ENCODE measurements around the gene SLC7A5. TPM values are rescaled to one million over a fixed set of nuclear protein-coding genes. Genes with fewer than 3 reads are reported as not detected.

SLC7A5 gene
- total and polyA plus RNA-seq, 2 of the 4 experiments (the other 2 are of a cell fraction): 11.3 to 101 TPM

DNA sequence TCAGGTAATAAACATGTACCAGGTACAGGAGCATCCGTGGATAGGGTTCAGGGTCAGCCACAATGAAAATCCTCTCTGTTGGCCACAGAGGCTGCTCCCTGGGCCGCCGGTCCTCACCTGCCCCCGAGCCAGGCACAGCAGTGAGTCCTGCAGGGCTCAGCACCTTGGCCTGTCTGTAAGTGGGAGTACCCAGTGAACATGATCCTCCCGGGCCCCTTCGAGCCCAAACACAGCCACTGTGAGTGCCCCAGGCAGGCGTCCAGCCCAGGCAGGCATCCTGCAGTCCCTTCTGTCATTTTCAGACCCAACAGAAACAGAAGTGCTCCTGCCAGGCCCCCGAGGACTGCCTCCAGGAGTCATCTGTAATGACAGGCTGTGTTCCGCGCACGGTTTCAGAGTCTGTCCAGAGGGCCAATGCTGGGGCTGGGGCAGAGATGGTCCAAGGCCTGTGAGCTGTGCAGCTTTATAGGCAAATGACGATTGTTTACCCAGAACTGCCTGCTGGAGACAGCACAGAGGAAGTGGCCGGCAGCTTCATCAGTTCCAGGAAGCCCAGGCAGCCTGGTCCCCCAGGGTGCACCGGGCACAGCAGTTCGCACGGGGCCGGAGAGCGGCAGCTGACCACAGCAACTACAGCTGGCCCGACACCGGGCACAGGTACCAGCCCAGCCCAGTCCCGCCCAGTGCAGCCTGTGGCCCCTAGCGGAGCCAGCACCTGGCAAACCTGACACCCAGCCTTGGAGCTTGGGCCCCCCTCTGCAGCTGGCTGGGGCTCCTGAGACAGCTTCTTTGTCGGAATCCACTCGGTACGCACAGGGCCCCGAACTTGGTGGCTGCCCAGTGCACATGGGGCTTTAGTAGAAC, 13.2 kb downstream of the SLC7A5 start:
- no peak overlapping the region for H3K4me2 ChIP-seq (ENCODE audit: low read depth, low read length)
- no peak overlapping the region for H3K4me3 ChIP-seq (ENCODE audit: insufficient read depth, low read depth, low read length)
- no peak overlapping the region for H2BK20ac ChIP-seq (ENCODE audit: low read depth, low read length)
- WGBS, 2 experiments (ENCODE audit: extremely low coverage in 2 of 2, insufficient read length in 1 of 2): 66% methylated on average over 8 of the region's 26 CpGs; no CpG with 5 or more reads in 1 of the 2 experiments
- no TSS peak for BruUV-seq (replicated peaks)
- intact Hi-C loops (cut with micrococcal nuclease) (no loop called here), in situ Hi-C loops (cut with MboI; ENCODE audit: low sequenced_read_pairs) (no loop called here), dilution Hi-C loops (cut with HindIII; ENCODE audit: low sequenced_read_pairs, unreplicated experiment) (no loop called here)
- no peaks in the 10 kb centered on the region for H3K27me3 ChIP-seq (ENCODE audit: control insufficient read depth, insufficient read depth, low read length)
- H3K56ac ChIP-seq (ENCODE audit: extremely low read depth, insufficient read depth, low read length): no peak overlapping the region
- H2BK5ac ChIP-seq (ENCODE audit: low read depth, low read length, poor library complexity, severe bottlenecking): peak overlapping the region; percentile 17
- H2AK9ac ChIP-seq (replicated peaks; ENCODE audit: low read depth, low read length, poor library complexity): no peak overlapping the region
- no peak overlapping the region for H3K9ac ChIP-seq (ENCODE audit: low read depth, low read length)
- 0 out of 2 replicates have a peak overlapping the region, but pooled peaks have one; percentile 8 for H3K27ac ChIP-seq (ENCODE audit: insufficient read depth, low read length)
- peak overlapping the region in 1 of 2 experiments; percentile 28; a peak in 1 of 4 replicates for H4K8ac ChIP-seq (ENCODE audit: low read depth in 2 of 2, low read length in 2 of 2)
- H3K23ac ChIP-seq (ENCODE audit: low read depth, low read length): no peak overlapping the region
- no peak overlapping the region for H3K18ac ChIP-seq (ENCODE audit: low read depth, low read length)
- peak; percentile 56 for DNase-seq
- H2AFZ ChIP-seq (replicated peaks; ENCODE audit: low read length, poor library complexity): no peak overlapping the region
- no peak overlapping the region for H4K91ac ChIP-seq (ENCODE audit: insufficient read depth, low read depth, low read length)
- peaks cover 23 to 79% of the 10 kb centered on the region in 2 experiments; a peak in 3 of 4 replicates for H3K79me1 ChIP-seq (ENCODE audit: low read depth in 1 of 2, low read length in 2 of 2)
- no peak overlapping the region for H2BK120ac ChIP-seq (ENCODE audit: low read depth, low read length)
- H4K20me1 ChIP-seq (ENCODE audit: insufficient read depth, low read length): peaks cover 68% of the 10 kb centered on the region
- H3K9me1 ChIP-seq (ENCODE audit: insufficient read depth, low read length): peaks cover 13% of the 10 kb centered on the region
- CTCF ChIA-PET: interaction anchor here (1.1 kb wide), 1 partner anchor 77 kb away, joined by 3 read pairs; no protein-coding TSS in a partner anchor
- H3K4me1 ChIP-seq (ENCODE audit: control insufficient read depth, insufficient read depth, low read length): peaks cover 26% of the 10 kb centered on the region
- H3K9me3 ChIP-seq (ENCODE audit: control insufficient read depth, insufficient read depth, low read length): no peaks in the 10 kb centered on the region
- ATAC-seq (ENCODE audit: low read depth): peak; percentile 6; the same call in 1 of the 2 replicates
- POLR2A ChIA-PET (ENCODE audit: unreplicated experiment): no interaction called here
- no peak overlapping the region for H3K4ac ChIP-seq (ENCODE audit: low read depth, low read length)
- no peak overlapping the region; the same call in 1 of the 2 replicates for H2AK5ac ChIP-seq (ENCODE audit: low read depth, low read length)
- H4K5ac ChIP-seq (ENCODE audit: low read depth, low read length): no peak overlapping the region
- peaks cover 9% of the 10 kb centered on the region; the same call in 1 of the 2 replicates for H3K36me3 ChIP-seq (ENCODE audit: control insufficient read depth, insufficient read depth, low read length)
- H3K14ac ChIP-seq (replicated peaks; ENCODE audit: low read depth, low read length): no peak overlapping the region
- no peak overlapping the region for H2BK15ac ChIP-seq (ENCODE audit: low read depth, low read length)
- TF ChIP-seq, protein P1, sequence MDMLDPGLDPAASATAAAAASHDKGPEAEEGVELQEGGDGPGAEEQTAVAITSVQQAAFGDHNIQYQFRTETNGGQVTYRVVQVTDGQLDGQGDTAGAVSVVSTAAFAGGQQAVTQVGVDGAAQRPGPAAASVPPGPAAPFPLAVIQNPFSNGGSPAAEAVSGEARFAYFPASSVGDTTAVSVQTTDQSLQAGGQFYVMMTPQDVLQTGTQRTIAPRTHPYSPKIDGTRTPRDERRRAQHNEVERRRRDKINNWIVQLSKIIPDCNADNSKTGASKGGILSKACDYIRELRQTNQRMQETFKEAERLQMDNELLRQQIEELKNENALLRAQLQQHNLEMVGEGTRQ (IDR thresholded peaks at IDR 0.05; ENCODE audit: low read depth, low read length): no peak
- TF ChIP-seq, protein P2, sequence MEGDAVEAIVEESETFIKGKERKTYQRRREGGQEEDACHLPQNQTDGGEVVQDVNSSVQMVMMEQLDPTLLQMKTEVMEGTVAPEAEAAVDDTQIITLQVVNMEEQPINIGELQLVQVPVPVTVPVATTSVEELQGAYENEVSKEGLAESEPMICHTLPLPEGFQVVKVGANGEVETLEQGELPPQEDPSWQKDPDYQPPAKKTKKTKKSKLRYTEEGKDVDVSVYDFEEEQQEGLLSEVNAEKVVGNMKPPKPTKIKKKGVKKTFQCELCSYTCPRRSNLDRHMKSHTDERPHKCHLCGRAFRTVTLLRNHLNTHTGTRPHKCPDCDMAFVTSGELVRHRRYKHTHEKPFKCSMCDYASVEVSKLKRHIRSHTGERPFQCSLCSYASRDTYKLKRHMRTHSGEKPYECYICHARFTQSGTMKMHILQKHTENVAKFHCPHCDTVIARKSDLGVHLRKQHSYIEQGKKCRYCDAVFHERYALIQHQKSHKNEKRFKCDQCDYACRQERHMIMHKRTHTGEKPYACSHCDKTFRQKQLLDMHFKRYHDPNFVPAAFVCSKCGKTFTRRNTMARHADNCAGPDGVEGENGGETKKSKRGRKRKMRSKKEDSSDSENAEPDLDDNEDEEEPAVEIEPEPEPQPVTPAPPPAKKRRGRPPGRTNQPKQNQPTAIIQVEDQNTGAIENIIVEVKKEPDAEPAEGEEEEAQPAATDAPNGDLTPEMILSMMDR (conservative IDR thresholded peaks at IDR 0.05; ENCODE audit: low read depth, low read length): no peak
- TF ChIP-seq RFX5 (IDR thresholded peaks at IDR 0.05; ENCODE audit: low read depth, low read length) (no peak), MXI1 (IDR thresholded peaks at IDR 0.05; ENCODE audit: borderline replicate concordance, low read depth, low read length) (no peak), SMC3 (IDR thresholded peaks at IDR 0.05; ENCODE audit: low read depth, low read length) (no peak), POLR2A (IDR thresholded peaks at IDR 0.05; ENCODE audit: low read depth, low read length) (no peak), BHLHE40 (IDR thresholded peaks at IDR 0.05; ENCODE audit: low read depth, low read length) (no peak), RCOR1 (IDR thresholded peaks at IDR 0.05; ENCODE audit: insufficient replicate concordance, low read length) (no peak), MAFK (IDR thresholded peaks at IDR 0.05; ENCODE audit: low read depth, low read length) (no peak), CHD1 (IDR thresholded peaks at IDR 0.05; ENCODE audit: low read depth, low read length) (no peak), FOS (IDR thresholded peaks at IDR 0.05; ENCODE audit: low read depth, low read length) (no peak), RAD21 (IDR thresholded peaks at IDR 0.05; ENCODE audit: low read length) (no peak), MAZ (IDR thresholded peaks at IDR 0.05; ENCODE audit: borderline replicate concordance, low read depth, low read length) (no peak), CEBPB (IDR thresholded peaks at IDR 0.05; ENCODE audit: low read depth, low read length) (no peak), NFE2L2 (IDR thresholded peaks at IDR 0.05; ENCODE audit: low read depth, low read length) (no peak)
